ENCODE results near the gene EFHD1. TPM values are rescaled to one million over a fixed set of nuclear protein-coding genes. Genes with fewer than 3 reads are reported as not detected.

The EFHD1 gene
- total RNA-seq, 4 donors from 2014 or later = 1.6 to 6.1 (median 3.7) TPM; not detected in 1

GRCh38 chr2:232597362-232598079 lies 35.9 kb upstream of the EFHD1 start:
- intact Hi-C loops (cut with DNase I; ENCODE audit: low total_unique reads) = no loop called here
- Histone ChIP-seq H3K4me3 (no peak overlapping the region), H3K4me1 (peaks cover 7 to 19% (median 15%) of the 10 kb centered on the region in 4 donors), H3K27ac (no peak overlapping the region), H3K36me3 (no peaks in the 10 kb centered on the region), H3K27me3 (no peaks in the 10 kb centered on the region), H3K9me3 (no peaks in the 10 kb centered on the region)
- DNase-seq = no peak
- 92 to 100% methylated on average over 2 to 7 of the region's 7 CpGs for WGBS, 2 donors (ENCODE audit: low coverage in 1 of 2)
- in situ Hi-C loops (cut with MboI; ENCODE audit: low pct_ligation_motif_present in 1 of 4, low pct_unique_long_range_greater_than_20kb in 1 of 4, low sequenced_read_pairs in 3 of 4) = no loop called here
- TF ChIP-seq POLR2A (IDR thresholded peaks at IDR 0.05) (no peak), EP300 (IDR thresholded peaks at IDR 0.05; ENCODE audit: low read depth) (no peak), POLR2AphosphoS5 (IDR thresholded peaks at IDR 0.05) (no peak), CTCF (IDR thresholded peaks at IDR 0.05) (no peak)

GRCh38 chr2:232598293-232598692 lies 35.1 kb upstream of the EFHD1 start:
- H3K36me3 ChIP-seq = no peaks in the 10 kb centered on the region
- in situ Hi-C loops (cut with MboI; ENCODE audit: low pct_ligation_motif_present in 1 of 4, low pct_unique_long_range_greater_than_20kb in 1 of 4, low sequenced_read_pairs in 3 of 4) = no loop called here
- no peaks in the 10 kb centered on the region for H3K27me3 ChIP-seq
- H3K4me1 ChIP-seq = peaks cover under 1 to 11% (median 8%) of the 10 kb centered on the region in 4 donors
- H3K27ac ChIP-seq = no peak overlapping the region
- WGBS, 2 donors (ENCODE audit: low coverage in 1 of 2) = 94% methylated on average over 4 of the region's 4 CpGs; no CpG with 5 or more reads in 1 of the 2 donors
- H3K9me3 ChIP-seq = no peaks in the 10 kb centered on the region
- TF ChIP-seq POLR2AphosphoS5 (IDR thresholded peaks at IDR 0.05) = no peak
- TF ChIP-seq POLR2A (IDR thresholded peaks at IDR 0.05) = no peak
- TF ChIP-seq CTCF (IDR thresholded peaks at IDR 0.05) = no peak
- no peak for TF ChIP-seq EP300 (IDR thresholded peaks at IDR 0.05; ENCODE audit: low read depth)
- DNase-seq = no peak
- no peak overlapping the region for H3K4me3 ChIP-seq
- intact Hi-C loops (cut with DNase I; ENCODE audit: low total_unique reads) = no loop called here

- intact Hi-C loops (cut with DNase I; ENCODE audit: low total_unique reads) = no loop called here
- H3K36me3 ChIP-seq = no peaks in the 10 kb centered on the region
- H3K4me3 ChIP-seq = no peak overlapping the region
- DNase-seq = no peak
- H3K27ac ChIP-seq = no peak overlapping the region
- no peaks in the 10 kb centered on the region for H3K27me3 ChIP-seq
- no peaks in the 10 kb centered on the region for H3K9me3 ChIP-seq
- peaks cover 0 to under 1% (median 0%) of the 10 kb centered on the region in 4 donors for H3K4me1 ChIP-seq
- TF ChIP-seq CTCF (IDR thresholded peaks at IDR 0.05) (no peak), POLR2A (IDR thresholded peaks at IDR 0.05) (no peak), POLR2AphosphoS5 (IDR thresholded peaks at IDR 0.05) (no peak), EP300 (IDR thresholded peaks at IDR 0.05; ENCODE audit: low read depth) (no peak)
- 86 to 87% methylated on average over 3 to 17 of the region's 17 CpGs for WGBS, 2 donors (ENCODE audit: low coverage in 1 of 2)
- in situ Hi-C loops (cut with MboI; ENCODE audit: low pct_ligation_motif_present in 1 of 4, low pct_unique_long_range_greater_than_20kb in 1 of 4, low sequenced_read_pairs in 3 of 4) = loop anchor here in 2 of 4 donors (25.0 kb wide), 1 partner anchor 637 kb away; no protein-coding TSS in a partner anchor
Measured at GRCh38 chr2:232600053-232600773, 33.2 kb upstream of the EFHD1 start.

GRCh38 chr2:232603283-232603682 lies 30.1 kb upstream of the EFHD1 start:
- TF ChIP-seq CTCF (IDR thresholded peaks at IDR 0.05) (no peak), POLR2AphosphoS5 (IDR thresholded peaks at IDR 0.05) (no peak), EP300 (IDR thresholded peaks at IDR 0.05; ENCODE audit: low read depth) (no peak), POLR2A (IDR thresholded peaks at IDR 0.05) (no peak)
- Histone ChIP-seq H3K9me3 (no peaks in the 10 kb centered on the region), H3K4me3 (no peak overlapping the region), H3K4me1 (peaks cover 0 to 8% (median 4%) of the 10 kb centered on the region in 4 donors), H3K27ac (no peak overlapping the region), H3K36me3 (no peaks in the 10 kb centered on the region), H3K27me3 (no peaks in the 10 kb centered on the region)
- 82 to 93% methylated on average over 3 of the region's 3 CpGs for WGBS, 2 donors (ENCODE audit: low coverage in 1 of 2)
- intact Hi-C loops (cut with DNase I; ENCODE audit: low total_unique reads) (no loop called here), in situ Hi-C loops (cut with MboI; ENCODE audit: low pct_ligation_motif_present in 1 of 4, low pct_unique_long_range_greater_than_20kb in 1 of 4, low sequenced_read_pairs in 3 of 4) (loop anchor here in 2 of 4 donors (25.0 kb wide), 1 partner anchor 634 kb away; no protein-coding TSS in a partner anchor)
- no peak for DNase-seq

Data from transverse colon (tissue), 4 donors.